Esophagus muscularis mucosa (tissue), 4 donors: ENCODE results near the gene FRY. TPM values are rescaled to one million over a fixed set of nuclear protein-coding genes. Genes with fewer than 3 reads are reported as not detected.

Source experiments
- DNase-seq: peaks from one replicate; pipeline ENCODE4 v3.0.0-alpha.2; 2017; ENCODE audit errors: extremely low spot score
- H3K27ac ChIP-seq, 4 donors: fragments of 200-600 bp; sonication (generic); replicated peaks in 1 of 4; 1 replicate in 3 of 4; 2 replicates in 1 of 4; pipeline ENCODE4 v1.5.1; 2016 to 2019; ENCODE audit warnings: mild to moderate bottlenecking in 1 of 4
- H3K27me3 ChIP-seq, 4 donors: fragments of 200-600 bp; sonication (generic); one replicate each; pipeline versions ENCODE4 v1.5.1 to v1.6.0; 2016 to 2019
- H3K36me3 ChIP-seq, 4 donors: fragments of 200-600 bp; sonication (generic); one replicate each; pipeline ENCODE4 v1.5.1; 2016 to 2019
- H3K4me1 ChIP-seq, 4 donors: fragments of 200-600 bp; sonication (generic); one replicate each; pipeline ENCODE4 v1.5.1; 2016 to 2019
- H3K4me3 ChIP-seq, 4 donors: fragments of 200-600 bp; sonication (generic); 1 replicate in 2 of 4; 2 replicates in 2 of 4; pipeline ENCODE4 v1.5.1; 2016 to 2019; ENCODE audit warnings: mild to moderate bottlenecking in 4 of 4, moderate library complexity in 1 of 4
- H3K9me3 ChIP-seq, 4 donors: fragments of 200-600 bp; sonication (generic); 1 replicate in 3 of 4; 2 replicates in 1 of 4; pipeline ENCODE4 v1.5.1; 2016 to 2019
- EP300 ChIP-seq: sonication (generic); formaldehyde crosslinking; IDR thresholded peaks from one replicate; pipeline ENCODE4 v1.6.1; 2017; ENCODE audit warnings: antibody characterized with exemption
- POLR2A ChIP-seq: fragments of 450-650 bp; IDR thresholded peaks from one replicate; pipeline ENCODE4 v1.6.1; 2017; ENCODE audit warnings: antibody characterized with exemption, moderate library complexity, mild to moderate bottlenecking, low read depth
- POLR2AphosphoS5 ChIP-seq, 2 donors: sonication (generic); formaldehyde crosslinking; IDR thresholded peaks; one replicate each; pipeline ENCODE4 v1.6.1; 2017; ENCODE audit warnings: antibody characterized with exemption in 2 of 2
- WGBS: methylation state at CpG from one replicate; pipeline ENCODE4 v1.1.5; 2018; 5-methylcytosine and 5-hydroxymethylcytosine counted together
- intact Hi-C: fragments of 100-400 bp; cut with DNase I; formaldehyde crosslinking; loops from one replicate; pipeline ENCODE4 v1.15.1; 2023
- total RNA-seq, 4 donors: library from RNA; depleted of rRNA; stranded (reverse); fragments of >200 nt; gene quantifications; one replicate each; pipeline versions ENCODE4 v1.1.0 to v1.2.1, GENCODE V29; 2016
- TF ChIP-seq, protein P1 (sequence below), 3 experiments: fragments of 200-600 bp in 2 of 3; fragments of 450-650 bp in 1 of 3; sonication (generic) in 2 of 3; IDR thresholded peaks; one replicate each; pipeline ENCODE4 v1.5.1; 2017 to 2019; ENCODE audit warnings: antibody characterized with exemption in 3 of 3, mild to moderate bottlenecking in 2 of 3, moderate library complexity in 1 of 3

Gene FRY
- total RNA-seq, 4 donors from 2014 or later, result 104 to 276 (median 135) TPM

DNA sequence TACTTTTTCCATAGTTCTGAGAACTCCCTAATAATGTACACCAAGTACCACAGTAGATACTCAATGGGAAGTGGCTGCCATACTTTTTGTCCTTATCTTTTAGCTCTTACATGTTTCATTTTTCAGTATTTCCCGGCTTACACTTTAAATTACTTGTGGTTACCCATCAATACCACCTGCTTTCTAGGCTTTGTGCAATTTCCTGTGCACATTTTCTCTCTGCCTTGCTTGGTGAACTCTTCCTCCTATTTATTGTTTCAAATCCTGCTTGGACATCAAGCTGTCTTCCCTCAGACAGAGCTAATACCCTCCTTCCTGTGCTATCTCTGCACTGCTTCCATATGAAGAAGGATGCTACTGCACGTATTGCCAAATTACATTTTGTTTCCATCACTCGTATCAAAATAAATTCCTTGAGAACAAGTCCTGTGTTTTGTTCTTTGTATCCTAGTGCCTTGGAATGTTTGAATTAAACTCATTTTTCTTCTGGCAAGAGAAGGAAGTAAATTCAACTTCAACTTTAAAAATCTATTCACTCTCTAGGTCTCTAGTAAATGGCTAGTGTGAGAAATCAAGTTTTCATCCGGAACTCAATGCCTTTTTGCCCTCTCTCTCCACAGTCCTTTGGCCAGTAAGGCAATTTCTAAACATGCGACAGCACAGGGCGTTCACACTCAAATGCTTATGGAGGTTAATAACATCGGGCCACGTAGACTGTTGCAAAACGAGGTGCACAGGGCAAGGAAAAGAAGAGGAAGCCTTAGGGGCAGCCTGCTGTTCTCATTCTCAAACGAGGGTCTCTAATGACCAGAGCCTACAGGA lies 277.9 kb downstream of the FRY start:
- intact Hi-C loops, result loop anchor here (2.0 to 5.0 kb wide), 3 partner anchors 62 to 397 kb away; no protein-coding TSS in a partner anchor
- no peak for DNase-seq
- no peaks in the 10 kb centered on the region for H3K27me3 ChIP-seq
- no peaks in the 10 kb centered on the region for H3K36me3 ChIP-seq
- peaks cover 0 to 17% (median 15%) of the 10 kb centered on the region in 4 donors for H3K4me1 ChIP-seq
- peak overlapping the region; percentile 34 to 47 (median 40) for H3K4me3 ChIP-seq
- peak overlapping the region; percentile 60 to 73 (median 66) for H3K27ac ChIP-seq
- no peaks in the 10 kb centered on the region for H3K9me3 ChIP-seq
- 21% methylated on average over 10 of the region's 10 CpGs for WGBS
- TF ChIP-seq POLR2AphosphoS5 (IDR thresholded peaks at IDR 0.05) (peak in 1 of 2 donors; percentile 23), POLR2A (no peak), EP300 (no peak)
- TF ChIP-seq, protein P1, sequence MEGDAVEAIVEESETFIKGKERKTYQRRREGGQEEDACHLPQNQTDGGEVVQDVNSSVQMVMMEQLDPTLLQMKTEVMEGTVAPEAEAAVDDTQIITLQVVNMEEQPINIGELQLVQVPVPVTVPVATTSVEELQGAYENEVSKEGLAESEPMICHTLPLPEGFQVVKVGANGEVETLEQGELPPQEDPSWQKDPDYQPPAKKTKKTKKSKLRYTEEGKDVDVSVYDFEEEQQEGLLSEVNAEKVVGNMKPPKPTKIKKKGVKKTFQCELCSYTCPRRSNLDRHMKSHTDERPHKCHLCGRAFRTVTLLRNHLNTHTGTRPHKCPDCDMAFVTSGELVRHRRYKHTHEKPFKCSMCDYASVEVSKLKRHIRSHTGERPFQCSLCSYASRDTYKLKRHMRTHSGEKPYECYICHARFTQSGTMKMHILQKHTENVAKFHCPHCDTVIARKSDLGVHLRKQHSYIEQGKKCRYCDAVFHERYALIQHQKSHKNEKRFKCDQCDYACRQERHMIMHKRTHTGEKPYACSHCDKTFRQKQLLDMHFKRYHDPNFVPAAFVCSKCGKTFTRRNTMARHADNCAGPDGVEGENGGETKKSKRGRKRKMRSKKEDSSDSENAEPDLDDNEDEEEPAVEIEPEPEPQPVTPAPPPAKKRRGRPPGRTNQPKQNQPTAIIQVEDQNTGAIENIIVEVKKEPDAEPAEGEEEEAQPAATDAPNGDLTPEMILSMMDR (IDR thresholded peaks at IDR 0.05), result no peak

DNA sequence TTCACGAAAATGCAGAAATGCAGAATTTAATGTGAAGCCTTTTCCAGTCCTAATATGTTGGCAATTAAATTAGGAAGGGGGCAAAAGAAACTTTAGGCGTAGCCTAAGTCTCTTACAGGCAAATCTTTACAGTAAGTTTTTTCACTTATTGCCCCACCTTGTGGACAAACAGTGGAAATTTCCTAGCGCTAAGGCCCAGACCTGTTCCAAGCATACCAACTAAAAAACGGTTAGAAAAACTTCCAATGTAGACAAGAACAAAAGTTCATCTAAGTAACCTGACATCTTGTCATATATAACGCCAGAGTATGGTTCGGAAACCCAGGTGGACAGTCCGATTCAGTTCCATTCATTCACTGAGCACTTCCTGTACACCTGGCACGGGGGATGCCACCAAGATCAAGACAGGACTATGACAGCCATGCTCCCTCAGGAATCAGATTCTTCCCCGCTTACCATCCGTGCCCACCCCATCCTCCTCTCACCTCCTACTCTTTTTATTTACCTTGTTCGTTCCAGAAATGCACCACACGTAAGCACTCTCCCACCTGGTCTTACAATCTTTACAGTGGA lies 278.6 kb downstream of the FRY start:
- TF ChIP-seq, protein P1 (IDR thresholded peaks at IDR 0.05), result peak; percentile 82 to 87 (median 82)
- TF ChIP-seq POLR2A (no peak), EP300 (no peak), POLR2AphosphoS5 (IDR thresholded peaks at IDR 0.05) (no peak)
- DNase-seq, result no peak
- WGBS, result 41% methylated on average over 12 of the region's 12 CpGs
- peak overlapping the region; percentile 60 to 73 (median 66) for H3K27ac ChIP-seq
- intact Hi-C loops, result loop anchor here (2.0 to 5.0 kb wide), 3 partner anchors 63 to 398 kb away; no protein-coding TSS in a partner anchor
- no peaks in the 10 kb centered on the region for H3K27me3 ChIP-seq
- H3K9me3 ChIP-seq, result no peaks in the 10 kb centered on the region
- peaks cover 6 to 23% (median 21%) of the 10 kb centered on the region in 4 donors for H3K4me1 ChIP-seq
- H3K4me3 ChIP-seq, result peak overlapping the region; percentile 34 to 47 (median 40)
- no peaks in the 10 kb centered on the region for H3K36me3 ChIP-seq

GRCh38 chr13:32311188-32311897 lies 279.8 kb downstream of the FRY start:
- Histone ChIP-seq H3K4me3 (no peak overlapping the region), H3K9me3 (no peaks in the 10 kb centered on the region), H3K27ac (no peak overlapping the region), H3K4me1 (peaks cover 6 to 33% (median 29%) of the 10 kb centered on the region in 4 donors), H3K36me3 (no peaks in the 10 kb centered on the region), H3K27me3 (no peaks in the 10 kb centered on the region)
- DNase-seq, result no peak
- 95% methylated on average over 22 of the region's 36 CpGs for WGBS
- TF ChIP-seq, protein P1 (IDR thresholded peaks at IDR 0.05), result no peak
- no peak for TF ChIP-seq POLR2A
- intact Hi-C loops, result loop anchor here (2.0 to 5.0 kb wide), 3 partner anchors 64 to 399 kb away; no protein-coding TSS in a partner anchor

DNA sequence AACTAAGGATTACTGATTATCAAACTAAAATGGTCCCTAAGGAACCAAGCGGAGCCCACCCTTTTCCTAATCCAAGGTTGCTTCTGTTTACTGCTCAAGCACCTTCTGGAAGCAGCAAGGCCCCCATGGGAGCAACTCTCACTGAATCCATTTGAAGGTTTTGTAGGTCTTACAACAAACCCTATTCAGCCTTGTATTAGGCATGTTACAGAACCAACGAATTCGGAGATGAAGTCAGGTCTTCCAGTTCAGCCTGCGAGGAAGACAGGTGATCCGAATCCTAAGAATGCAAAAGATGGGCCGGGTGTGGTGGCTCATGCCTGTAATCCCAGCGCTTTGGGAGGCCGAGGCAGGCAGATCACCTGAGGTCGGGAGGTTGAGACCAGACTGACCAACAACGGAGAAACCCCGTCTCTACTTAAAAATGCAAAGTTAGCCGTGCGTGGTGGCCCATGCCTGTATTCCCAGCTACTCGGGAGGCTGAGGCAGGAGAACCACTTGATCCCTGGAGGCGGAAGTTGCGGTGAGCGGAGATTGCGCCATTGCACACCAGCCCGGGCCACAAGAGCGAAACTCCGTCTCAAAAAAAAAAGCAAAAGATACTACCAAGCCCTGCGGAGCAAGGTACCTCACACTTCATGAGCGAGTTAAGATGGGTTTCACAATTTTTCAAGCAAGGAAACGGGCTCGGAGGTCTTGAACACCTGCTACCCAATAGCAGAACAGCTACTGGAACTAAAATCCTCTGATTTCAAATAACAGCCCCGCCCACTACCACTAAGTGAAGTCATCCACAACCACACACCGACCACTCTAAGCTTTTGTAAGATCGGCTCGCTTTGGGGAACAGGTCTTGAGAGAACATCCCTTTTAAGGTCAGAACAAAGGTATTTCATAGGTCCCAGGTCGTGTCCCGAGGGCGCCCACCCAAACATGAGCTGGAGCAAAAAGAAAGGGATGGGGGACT lies 283.0 kb downstream of the FRY start:
- no peaks in the 10 kb centered on the region for H3K9me3 ChIP-seq
- TF ChIP-seq POLR2A, result no peak
- no peak for TF ChIP-seq EP300
- TF ChIP-seq, protein P1 (IDR thresholded peaks at IDR 0.05), result no peak
- no peak for TF ChIP-seq POLR2AphosphoS5 (IDR thresholded peaks at IDR 0.05)
- intact Hi-C loops, result loop anchor here (5.0 kb wide), 2 partner anchors 67 to 402 kb away; no protein-coding TSS in a partner anchor
- no peak for DNase-seq
- peak overlapping the region; percentile 68 to 78 (median 70) for H3K4me3 ChIP-seq
- peaks cover 6 to 26% (median 22%) of the 10 kb centered on the region in 4 donors for H3K4me1 ChIP-seq
- H3K27me3 ChIP-seq, result no peaks in the 10 kb centered on the region
- 76% methylated on average over 27 of the region's 32 CpGs for WGBS
- H3K27ac ChIP-seq, result peak overlapping the region; percentile 91 to 96 (median 92)
- H3K36me3 ChIP-seq, result no peaks in the 10 kb centered on the region
